ENCODE measurements around the gene CYP4A22. TPM values are rescaled to one million over a fixed set of nuclear protein-coding genes. Genes with fewer than 3 reads are reported as not detected.

The CYP4A22 gene
- total and polyA plus RNA-seq, 9 of the 15 experiments (the other 6 are each of a cell fraction or from before 2014, with no cell fraction given), result 0.07 TPM; not detected in 8

GRCh38 chr1:47175227-47175934 lies 38.1 kb downstream of the CYP4A22 start (continued):
- TF ChIP-seq FOXP4 (CRISPR knock-in tag; IDR thresholded peaks at IDR 0.05; ENCODE audit: borderline replicate concordance), result no peak
- no peak for TF ChIP-seq ZNF445 (CRISPR knock-in tag; IDR thresholded peaks at IDR 0.05; ENCODE audit: low read depth)
- TF ChIP-seq NR1H2 (CRISPR knock-in tag; IDR thresholded peaks at IDR 0.05), result no peak
- TF ChIP-seq DEAF1 (CRISPR knock-in tag; IDR thresholded peaks at IDR 0.05), result 0 out of 2 replicates have a peak, but pooled peaks have one; percentile 26
- no peak for TF ChIP-seq EWSR1 (IDR thresholded peaks at IDR 0.05; ENCODE audit: borderline replicate concordance, low read depth, partially characterized antibody)
- TF ChIP-seq ESRRA (IDR thresholded peaks at IDR 0.05; ENCODE audit: borderline replicate concordance, low read depth), result no peak
- no peak for TF ChIP-seq ZNF699 (CRISPR knock-in tag; IDR thresholded peaks at IDR 0.05; ENCODE audit: insufficient replicate concordance)
- no peak for TF ChIP-seq PBX2 (CRISPR knock-in tag; IDR thresholded peaks at IDR 0.05; ENCODE audit: low read depth)
- TF ChIP-seq PBX2 (tag; conservative IDR thresholded peaks at IDR 0.05; ENCODE audit: low read depth), result no peak
- no peak for TF ChIP-seq KDM5B (IDR thresholded peaks at IDR 0.05; ENCODE audit: insufficient replicate concordance, low read depth, low read length)
- no peak for TF ChIP-seq ATF1 (CRISPR knock-in tag; IDR thresholded peaks at IDR 0.05)
- no peak for TF ChIP-seq ATF1 (tag; IDR thresholded peaks at IDR 0.05)
- no peak for TF ChIP-seq MAFG (tag; conservative IDR thresholded peaks at IDR 0.05)
- TF ChIP-seq TEAD1 (CRISPR knock-in tag; IDR thresholded peaks at IDR 0.05), result peak in 1 of 2 experiments; percentile 50; a peak in 1 of 4 replicates
- TF ChIP-seq ATF6 (CRISPR knock-in tag; IDR thresholded peaks at IDR 0.05), result no peak
- no peak for TF ChIP-seq CBX2 (IDR thresholded peaks at IDR 0.05; ENCODE audit: insufficient read depth, low read length, poor library complexity, severe bottlenecking)
- TF ChIP-seq VEZF1 (CRISPR knock-in tag; IDR thresholded peaks at IDR 0.05), result peak; percentile 17; the same call in 1 of the 2 replicates

Measured in K562 (cell line).